Esophagus muscularis mucosa (tissue), 4 donors: ENCODE data around the gene HSF4. TPM values are rescaled to one million over a fixed set of nuclear protein-coding genes. Genes with fewer than 3 reads are reported as not detected.

Experiments used
- DNase-seq: peaks from one replicate; pipeline ENCODE4 v3.0.0-alpha.2; 2017; ENCODE audit errors: extremely low spot score
- H3K27ac ChIP-seq, 4 donors: fragments of 200-600 bp; sonication (generic); replicated peaks in 1 of 4; 1 replicate in 3 of 4; 2 replicates in 1 of 4; pipeline ENCODE4 v1.5.1; 2016 to 2019; ENCODE audit warnings: mild to moderate bottlenecking in 1 of 4
- H3K27me3 ChIP-seq, 4 donors: fragments of 200-600 bp; sonication (generic); one replicate each; pipeline versions ENCODE4 v1.5.1 to v1.6.0; 2016 to 2019
- H3K36me3 ChIP-seq, 4 donors: fragments of 200-600 bp; sonication (generic); one replicate each; pipeline ENCODE4 v1.5.1; 2016 to 2019
- H3K4me1 ChIP-seq, 4 donors: fragments of 200-600 bp; sonication (generic); one replicate each; pipeline ENCODE4 v1.5.1; 2016 to 2019
- H3K4me3 ChIP-seq, 4 donors: fragments of 200-600 bp; sonication (generic); 1 replicate in 2 of 4; 2 replicates in 2 of 4; pipeline ENCODE4 v1.5.1; 2016 to 2019; ENCODE audit warnings: mild to moderate bottlenecking in 4 of 4, moderate library complexity in 1 of 4
- H3K9me3 ChIP-seq, 4 donors: fragments of 200-600 bp; sonication (generic); 1 replicate in 3 of 4; 2 replicates in 1 of 4; pipeline ENCODE4 v1.5.1; 2016 to 2019
- CTCF ChIP-seq, 3 experiments: fragments of 200-600 bp in 2 of 3; fragments of 450-650 bp in 1 of 3; sonication (generic) in 2 of 3; IDR thresholded peaks; one replicate each; pipeline ENCODE4 v1.5.1; 2017 to 2019; ENCODE audit warnings: antibody characterized with exemption in 3 of 3, mild to moderate bottlenecking in 2 of 3, moderate library complexity in 1 of 3
- EP300 ChIP-seq: sonication (generic); formaldehyde crosslinking; IDR thresholded peaks from one replicate; pipeline ENCODE4 v1.6.1; 2017; ENCODE audit warnings: antibody characterized with exemption
- POLR2A ChIP-seq: fragments of 450-650 bp; IDR thresholded peaks from one replicate; pipeline ENCODE4 v1.6.1; 2017; ENCODE audit warnings: antibody characterized with exemption, moderate library complexity, mild to moderate bottlenecking, low read depth
- POLR2AphosphoS5 ChIP-seq, 2 donors: sonication (generic); formaldehyde crosslinking; IDR thresholded peaks; one replicate each; pipeline ENCODE4 v1.6.1; 2017; ENCODE audit warnings: antibody characterized with exemption in 2 of 2
- WGBS: methylation state at CpG from one replicate; pipeline ENCODE4 v1.1.5; 2018; 5-methylcytosine and 5-hydroxymethylcytosine counted together
- intact Hi-C: fragments of 100-400 bp; cut with DNase I; formaldehyde crosslinking; loops from one replicate; pipeline ENCODE4 v1.15.1; 2023
- total RNA-seq, 4 donors: library from RNA; depleted of rRNA; stranded (reverse); fragments of >200 nt; gene quantifications; one replicate each; pipeline versions ENCODE4 v1.1.0 to v1.2.1, GENCODE V29; 2016

HSF4 gene
- total RNA-seq, 4 donors from 2014 or later = 27.3 to 61.9 (median 41.1) TPM

DNA sequence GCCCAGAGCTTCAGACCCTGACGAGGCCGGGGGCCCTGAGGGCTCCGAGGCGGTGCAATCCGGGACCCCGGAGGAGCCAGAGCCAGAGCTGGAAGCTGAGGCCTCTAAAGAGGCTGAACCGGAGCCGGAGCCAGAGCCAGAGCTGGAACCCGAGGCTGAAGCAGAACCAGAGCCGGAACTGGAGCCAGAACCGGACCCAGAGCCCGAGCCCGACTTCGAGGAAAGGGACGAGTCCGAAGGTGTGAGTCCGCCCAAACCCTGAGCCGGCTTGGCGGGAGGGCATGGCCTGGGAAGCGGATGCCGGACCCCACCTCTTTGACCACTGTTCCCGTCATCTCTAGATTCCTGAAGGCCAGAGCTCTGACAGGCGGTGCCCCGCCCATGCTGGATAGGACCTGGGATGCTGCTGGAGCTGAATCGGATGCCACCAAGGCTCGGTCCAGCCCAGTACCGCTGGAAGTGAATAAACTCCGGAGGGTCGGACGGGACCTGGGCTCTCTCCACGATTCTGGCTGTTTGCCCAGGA, 10.2 kb downstream of the HSF4 start:
- peak overlapping the region; percentile 89 to 97 (median 95) for H3K27ac ChIP-seq
- no peak for DNase-seq
- TF ChIP-seq POLR2A = no peak
- no peak for TF ChIP-seq EP300
- no peak for TF ChIP-seq POLR2AphosphoS5 (IDR thresholded peaks at IDR 0.05)
- TF ChIP-seq CTCF (IDR thresholded peaks at IDR 0.05) = no peak
- H3K4me3 ChIP-seq = peak overlapping the region; percentile 56 to 66 (median 57)
- H3K27me3 ChIP-seq = no peaks in the 10 kb centered on the region
- no peaks in the 10 kb centered on the region for H3K9me3 ChIP-seq
- peaks cover 50 to 96% (median 81%) of the 10 kb centered on the region in 4 donors for H3K4me1 ChIP-seq
- intact Hi-C loops = no loop called here
- H3K36me3 ChIP-seq = peaks cover 0 to 16% (median 9%) of the 10 kb centered on the region in 4 donors
- 40% methylated on average over 4 of the region's 31 CpGs for WGBS

GRCh38 chr16:67176662-67177061, 12.1 kb downstream of the HSF4 start:
- Histone ChIP-seq H3K36me3 (peaks cover 0 to 16% (median 9%) of the 10 kb centered on the region in 4 donors), H3K27me3 (no peaks in the 10 kb centered on the region), H3K4me3 (no peak overlapping the region), H3K27ac (no peak overlapping the region), H3K4me1 (peaks cover 39 to 95% (median 75%) of the 10 kb centered on the region in 4 donors), H3K9me3 (no peaks in the 10 kb centered on the region)
- DNase-seq = no peak
- TF ChIP-seq CTCF (IDR thresholded peaks at IDR 0.05) = no peak
- no peak for TF ChIP-seq EP300
- no peak for TF ChIP-seq POLR2AphosphoS5 (IDR thresholded peaks at IDR 0.05)
- TF ChIP-seq POLR2A = no peak
- no CpG with 5 or more reads among the region's 12 CpGs for WGBS
- intact Hi-C loops = no loop called here

GRCh38 chr16:67177743-67178699, 13.5 kb downstream of the HSF4 start:
- Histone ChIP-seq H3K4me3 (peak overlapping the region; percentile 50 to 62 (median 53)), H3K27ac (peak overlapping the region; percentile 63 to 78 (median 72))
- intact Hi-C loops = no loop called here

DNA sequence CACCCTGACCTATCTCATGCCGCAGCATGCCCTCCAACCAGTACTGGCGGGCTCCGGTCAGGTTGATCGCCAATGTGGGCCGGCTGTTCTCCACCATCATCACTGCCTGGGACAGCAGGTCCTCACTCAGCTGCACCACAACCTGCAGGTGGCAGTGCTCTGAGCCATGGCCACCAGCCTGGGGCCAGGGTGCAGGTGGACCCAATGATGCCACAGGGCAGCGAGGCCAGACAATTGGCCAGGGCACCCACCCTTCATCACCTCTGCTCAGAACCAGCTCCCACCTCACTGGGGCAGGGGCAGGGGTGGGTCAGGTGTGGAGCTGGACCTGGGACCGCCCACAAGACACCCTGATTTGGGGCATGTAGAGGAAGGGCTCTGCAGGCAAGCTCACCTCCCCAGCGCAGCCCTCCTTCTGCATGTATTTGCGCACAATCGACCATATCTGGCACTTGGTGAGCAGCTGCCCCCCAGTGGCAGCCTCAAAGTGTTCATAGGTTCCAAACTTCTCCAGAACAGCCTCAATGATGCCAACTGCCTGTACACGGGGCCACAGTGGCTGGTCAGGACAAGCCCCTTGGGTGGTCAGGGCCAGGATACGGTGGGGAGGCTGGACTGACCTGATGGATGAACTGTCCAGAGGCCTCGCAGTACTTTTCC, 15.0 kb downstream of the HSF4 start:
- Histone ChIP-seq H3K9me3 (no peaks in the 10 kb centered on the region), H3K36me3 (peaks cover 0 to 16% (median 9%) of the 10 kb centered on the region in 4 donors), H3K27ac (peak overlapping the region in 1 of 4 donors; percentile 73), H3K4me1 (peaks cover 30 to 87% (median 71%) of the 10 kb centered on the region in 4 donors), H3K27me3 (no peaks in the 10 kb centered on the region), H3K4me3 (no peak overlapping the region)
- no peak for DNase-seq
- TF ChIP-seq POLR2A = no peak
- no peak for TF ChIP-seq CTCF (IDR thresholded peaks at IDR 0.05)
- TF ChIP-seq EP300 = no peak
- no peak for TF ChIP-seq POLR2AphosphoS5 (IDR thresholded peaks at IDR 0.05)
- intact Hi-C loops = no loop called here
- 100% methylated on average over 4 of the region's 13 CpGs for WGBS

More at GRCh38 chr16:67177743-67178699, 13.5 kb downstream of the HSF4 start:
- Histone ChIP-seq H3K9me3 (no peaks in the 10 kb centered on the region), H3K27me3 (no peaks in the 10 kb centered on the region), H3K4me1 (peaks cover 35 to 94% (median 77%) of the 10 kb centered on the region in 4 donors), H3K36me3 (peaks cover 0 to 16% (median 9%) of the 10 kb centered on the region in 4 donors)
- no peak for DNase-seq
- 19% methylated on average over 10 of the region's 73 CpGs for WGBS
- TF ChIP-seq POLR2A (no peak), POLR2AphosphoS5 (IDR thresholded peaks at IDR 0.05) (peak; percentile 65 to 68), CTCF (IDR thresholded peaks at IDR 0.05) (peak in 1 of 3 experiments; percentile 30)
